GM12874 (cell line): ENCODE measurements around the gene PRICKLE4.
A peak's percentile ranks its signal among the peaks of the same experiment; 100 is the strongest.

Experiments used
- TF ChIP-seq, protein P1 (sequence below): IDR thresholded peaks from 2 replicates; pipeline ENCODE4 v1.5.1; 2011; ENCODE audit warnings: low read depth, mild to moderate bottlenecking, control low read depth, low read length, moderate library complexity; ENCODE audit not compliant: insufficient read depth

PRICKLE4 gene, protein sequence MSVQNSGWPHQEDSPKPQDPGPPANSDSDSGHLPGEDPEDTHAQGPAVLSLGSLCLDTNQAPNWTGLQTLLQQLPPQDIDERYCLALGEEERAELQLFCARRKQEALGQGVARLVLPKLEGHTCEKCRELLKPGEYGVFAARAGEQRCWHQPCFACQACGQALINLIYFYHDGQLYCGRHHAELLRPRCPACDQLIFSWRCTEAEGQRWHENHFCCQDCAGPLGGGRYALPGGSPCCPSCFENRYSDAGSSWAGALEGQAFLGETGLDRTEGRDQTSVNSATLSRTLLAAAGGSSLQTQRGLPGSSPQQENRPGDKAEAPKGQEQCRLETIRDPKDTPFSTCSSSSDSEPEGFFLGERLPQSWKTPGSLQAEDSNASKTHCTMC

DNA sequence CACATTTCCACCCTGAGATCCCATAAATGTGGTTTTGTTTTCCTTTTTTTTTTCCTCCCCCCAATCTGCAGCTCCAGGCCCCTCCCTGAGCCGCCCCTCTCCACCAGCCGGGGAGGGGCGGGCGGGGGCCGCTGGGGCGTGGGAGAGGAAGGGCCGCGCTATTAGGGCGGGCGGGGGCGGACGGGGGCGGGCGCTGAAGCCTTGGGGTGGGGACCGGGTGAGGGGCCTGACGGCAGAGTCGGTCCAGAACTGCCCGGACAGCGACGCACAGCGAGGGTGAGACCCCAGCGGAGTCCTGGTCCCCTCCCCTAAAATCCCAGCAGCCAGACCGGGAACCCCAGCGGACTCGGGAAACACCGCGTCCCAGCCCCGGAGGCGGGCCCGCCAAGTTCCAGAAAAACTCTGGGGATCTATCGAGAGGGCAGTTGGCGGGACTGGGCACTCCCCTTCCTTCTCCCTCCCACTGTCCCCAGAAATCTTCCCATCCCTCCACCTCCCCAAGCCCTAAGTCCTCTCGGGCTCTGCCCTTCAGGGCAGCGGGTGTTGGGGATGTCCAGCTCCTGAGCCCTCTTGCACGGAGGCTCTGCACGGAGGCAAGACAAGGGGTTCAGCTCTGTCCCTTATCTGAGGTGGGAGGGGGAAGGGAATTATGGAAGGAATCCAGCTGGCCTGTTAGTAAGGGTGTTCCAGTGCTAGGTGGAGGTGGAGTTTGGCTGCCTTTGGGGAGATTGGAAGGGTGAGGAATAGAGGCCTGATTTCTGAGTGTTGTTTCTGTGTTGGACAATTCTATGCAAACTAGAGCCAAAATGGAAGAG is at the start of gene PRICKLE4:
PRICKLE4 (plus strand) TSS at position 232 of the 815 bp plus-strand sequence. CDS start 2,692 bp downstream, outside the sequence.
- TF ChIP-seq, protein P1, sequence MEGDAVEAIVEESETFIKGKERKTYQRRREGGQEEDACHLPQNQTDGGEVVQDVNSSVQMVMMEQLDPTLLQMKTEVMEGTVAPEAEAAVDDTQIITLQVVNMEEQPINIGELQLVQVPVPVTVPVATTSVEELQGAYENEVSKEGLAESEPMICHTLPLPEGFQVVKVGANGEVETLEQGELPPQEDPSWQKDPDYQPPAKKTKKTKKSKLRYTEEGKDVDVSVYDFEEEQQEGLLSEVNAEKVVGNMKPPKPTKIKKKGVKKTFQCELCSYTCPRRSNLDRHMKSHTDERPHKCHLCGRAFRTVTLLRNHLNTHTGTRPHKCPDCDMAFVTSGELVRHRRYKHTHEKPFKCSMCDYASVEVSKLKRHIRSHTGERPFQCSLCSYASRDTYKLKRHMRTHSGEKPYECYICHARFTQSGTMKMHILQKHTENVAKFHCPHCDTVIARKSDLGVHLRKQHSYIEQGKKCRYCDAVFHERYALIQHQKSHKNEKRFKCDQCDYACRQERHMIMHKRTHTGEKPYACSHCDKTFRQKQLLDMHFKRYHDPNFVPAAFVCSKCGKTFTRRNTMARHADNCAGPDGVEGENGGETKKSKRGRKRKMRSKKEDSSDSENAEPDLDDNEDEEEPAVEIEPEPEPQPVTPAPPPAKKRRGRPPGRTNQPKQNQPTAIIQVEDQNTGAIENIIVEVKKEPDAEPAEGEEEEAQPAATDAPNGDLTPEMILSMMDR = no peak

DNA sequence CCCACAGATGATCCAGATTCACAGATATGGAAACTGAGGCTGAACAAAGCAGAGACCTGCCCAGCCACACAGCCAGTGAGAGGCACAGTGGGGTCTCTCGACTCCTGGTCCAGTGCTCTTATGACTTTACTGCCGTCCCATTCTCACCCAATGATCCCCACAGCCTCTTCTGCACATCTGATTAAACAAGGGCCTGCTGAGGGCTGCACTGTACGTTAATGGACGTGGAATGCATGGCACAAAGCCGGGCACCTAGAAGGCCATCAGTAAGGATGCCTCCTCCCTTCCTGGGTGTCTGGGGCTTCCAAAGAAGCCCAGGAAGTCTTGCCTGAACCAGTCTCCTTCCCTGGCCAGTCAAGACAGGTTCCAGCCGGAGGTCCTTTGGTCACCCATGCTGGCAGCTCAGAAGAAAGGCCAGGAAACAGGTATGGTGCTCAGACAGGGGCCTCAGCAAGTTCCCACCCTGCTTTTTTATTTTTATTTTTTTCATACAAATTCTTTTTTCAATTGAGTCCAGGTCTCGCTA is 49.0 kb upstream of the PRICKLE4 start:
- TF ChIP-seq, protein P1 = no peak

- TF ChIP-seq, protein P1 = no peak
These were observed 48.4 kb upstream of the PRICKLE4 start for GRCh38 chr6:41732149-41732548.

- TF ChIP-seq, protein P1 = no peak
These were observed 47.8 kb upstream of the PRICKLE4 start for GRCh38 chr6:41732591-41733359.

- TF ChIP-seq, protein P1 = no peak
These were observed 47.2 kb upstream of the PRICKLE4 start for GRCh38 chr6:41733360-41733706.

GRCh38 chr6:41733707-41734665 is 46.6 kb upstream of the PRICKLE4 start:
- TF ChIP-seq, protein P1 = 0 out of 2 replicates have a peak, but pooled peaks have one; percentile 5
